Measurements from ENCODE around the gene ZBTB5. TPM values are rescaled to one million over a fixed set of nuclear protein-coding genes. Genes with fewer than 3 reads are reported as not detected.

Gene ZBTB5
- total and polyA plus RNA-seq, 9 of the 15 experiments (the other 6 are each of a cell fraction or from before 2014, with no cell fraction given), result 2.3 to 43.2 (median 15.5) TPM

DNA sequence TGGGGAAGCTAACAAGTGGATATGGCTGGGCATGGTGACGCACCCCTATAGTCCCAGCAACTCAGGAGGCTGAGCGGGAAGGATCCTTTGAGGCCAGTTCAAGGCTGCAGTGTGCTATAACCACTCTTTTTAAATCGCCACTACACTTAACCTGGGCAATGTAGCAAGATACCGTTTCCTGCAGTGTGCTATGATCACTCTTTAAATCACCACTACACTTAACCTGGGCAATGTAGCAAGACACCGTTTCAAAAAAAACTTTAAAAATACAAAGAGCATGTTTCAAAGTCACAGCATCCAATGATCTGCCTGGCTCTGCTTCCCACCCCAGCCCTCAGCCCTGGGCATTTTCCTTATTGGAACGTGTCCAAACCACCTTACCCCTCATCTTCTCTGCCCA, 28.2 kb downstream of the ZBTB5 start:
- H3K9ac ChIP-seq (ENCODE audit: insufficient read depth in 1 of 2, low read depth in 2 of 2, low read length in 2 of 2), result no peak overlapping the region
- H3K36me3 ChIP-seq (ENCODE audit: control insufficient read depth, insufficient read depth, low read length), result peaks cover 99% of the 10 kb centered on the region
- peaks cover 7% of the 10 kb centered on the region for H4K20me1 ChIP-seq (replicated peaks; ENCODE audit: control insufficient read depth, insufficient read depth, low read length)
- FAIRE-seq, result no peak
- no peaks in the 10 kb centered on the region for H3K9me3 ChIP-seq (replicated peaks; ENCODE audit: control insufficient read depth, insufficient read depth, low read depth, low read length)
- no peak overlapping the region for H3K4me3 ChIP-seq
- peaks cover 15% of the 10 kb centered on the region; the same call in 2 of the 3 replicates for H3K79me2 ChIP-seq (ENCODE audit: control insufficient read depth, insufficient read depth, low read length)
- no peaks in the 10 kb centered on the region for H3K9me1 ChIP-seq (ENCODE audit: control insufficient read depth, insufficient read depth, low read length)
- POLR2A ChIA-PET, result interaction anchor here (1.0 to 2.6 kb wide), 7 partner anchors 8 to 64 kb away, joined by 3 to 9 read pairs (median 4); no protein-coding TSS in a partner anchor
- no TSS peak for BruUV-seq (replicated peaks)
- 87% methylated on average over 6 of the region's 6 CpGs for WGBS (ENCODE audit: insufficient coverage, low coverage, missing lambda C conversion rate)
- H2AFZ ChIP-seq (ENCODE audit: low read depth, low read length), result no peak overlapping the region
- no peak for DNase-seq (ENCODE audit: extremely low read depth in 1 of 4, low spot score in 3 of 4)
- H3K27me3 ChIP-seq (ENCODE audit: control insufficient read depth in 2 of 2, insufficient read depth in 2 of 2, low read length in 2 of 2), result no peaks in the 10 kb centered on the region
- CTCF ChIA-PET (ENCODE audit: low intra/inter-chr PET ratio), result no interaction called here
- H3K4me1 ChIP-seq (replicated peaks in 1 of 2; ENCODE audit: control insufficient read depth in 2 of 2, insufficient read depth in 2 of 2, low read length in 2 of 2), result no peaks in the 10 kb centered on the region; a peak in 1 of 5 replicates
- TF ChIP-seq NFIC (IDR thresholded peaks at IDR 0.05), result peak; percentile 29; the same call in 1 of the 2 replicates
- no peak for TF ChIP-seq ZNF184 (CRISPR knock-in tag; IDR thresholded peaks at IDR 0.05)
- TF ChIP-seq, protein P1, sequence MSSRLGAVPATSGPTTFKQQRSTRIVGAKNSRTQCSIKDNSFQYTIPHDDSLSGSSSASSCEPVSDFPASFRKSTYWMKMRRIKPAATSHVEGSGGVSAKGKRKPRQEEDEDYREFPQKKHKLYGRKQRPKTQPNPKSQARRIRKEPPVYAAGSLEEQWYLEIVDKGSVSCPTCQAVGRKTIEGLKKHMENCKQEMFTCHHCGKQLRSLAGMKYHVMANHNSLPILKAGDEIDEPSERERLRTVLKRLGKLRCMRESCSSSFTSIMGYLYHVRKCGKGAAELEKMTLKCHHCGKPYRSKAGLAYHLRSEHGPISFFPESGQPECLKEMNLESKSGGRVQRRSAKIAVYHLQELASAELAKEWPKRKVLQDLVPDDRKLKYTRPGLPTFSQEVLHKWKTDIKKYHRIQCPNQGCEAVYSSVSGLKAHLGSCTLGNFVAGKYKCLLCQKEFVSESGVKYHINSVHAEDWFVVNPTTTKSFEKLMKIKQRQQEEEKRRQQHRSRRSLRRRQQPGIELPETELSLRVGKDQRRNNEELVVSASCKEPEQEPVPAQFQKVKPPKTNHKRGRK (tag; IDR thresholded peaks at IDR 0.05), result no peak
- peak; percentile 11; the same call in 1 of the 2 replicates for TF ChIP-seq POLR2AphosphoS5 (IDR thresholded peaks at IDR 0.05; ENCODE audit: control insufficient read depth, insufficient read depth, low read depth, low read length)
- TF ChIP-seq ZNF121 (CRISPR knock-in tag; conservative IDR thresholded peaks at IDR 0.05), result peak; percentile 60; the same call in 1 of the 2 replicates
- peak; percentile 18 for TF ChIP-seq RBM25 (IDR thresholded peaks at IDR 0.05; ENCODE audit: low read depth, low read length, severe bottlenecking)
- no peak overlapping the region for H3K4me2 ChIP-seq (ENCODE audit: insufficient read depth, low read length)
- ATAC-seq, result no peak
- intact Hi-C loops (cut with micrococcal nuclease), result no loop called here
- H3K27ac ChIP-seq (ENCODE audit: extremely low read depth, low read depth, low read length), result no peak overlapping the region
- in situ Hi-C loops (cut with MboI), result no loop called here

Data from K562 (cell line).